ENCODE data around the gene CBLC.
A peak's percentile ranks its signal among the peaks of the same experiment; 100 is the strongest.

Gene CBLC

GRCh38 chr19:44746946-44747738 lies 30.5 kb upstream of the CBLC start:
- peak; percentile 94 for DNase-seq

- DNase-seq = peak; percentile 55
Observed at GRCh38 chr19:44747739-44748425, 29.8 kb upstream of the CBLC start.

GRCh38 chr19:44748426-44749254 lies 29.1 kb upstream of the CBLC start, which contains the start of gene BCL3:
TSS of gene BCL3 (plus strand) at chr19:44748708. CDS start at chr19:44748791, 83 bp downstream.
- peak; percentile 92 for DNase-seq

- DNase-seq = no peak
Observed at GRCh38 chr19:44749292-44749691, 28.4 kb upstream of the CBLC start.

- DNase-seq = no peak
Observed at GRCh38 chr19:44749994-44750393, 27.7 kb upstream of the CBLC start.

- DNase-seq = no peak
Observed at GRCh38 chr19:44752123-44752815, 25.4 kb upstream of the CBLC start.

GRCh38 chr19:44752816-44753625 lies 24.7 kb upstream of the CBLC start:
- peak; percentile 97 for DNase-seq

GRCh38 chr19:44753626-44753931 lies 24.1 kb upstream of the CBLC start:
- no peak for DNase-seq

GRCh38 chr19:44753932-44754749 lies 23.5 kb upstream of the CBLC start:
- peak; percentile 90 for DNase-seq

- DNase-seq = no peak
Observed at GRCh38 chr19:44754750-44755080, 23.0 kb upstream of the CBLC start.

GRCh38 chr19:44755219-44755618 lies 22.5 kb upstream of the CBLC start:
- no peak for DNase-seq

- DNase-seq = no peak
Observed at GRCh38 chr19:44756089-44756562, 21.6 kb upstream of the CBLC start.

GRCh38 chr19:44757057-44757734 lies 20.5 kb upstream of the CBLC start:
- no peak for DNase-seq

GRCh38 chr19:44757735-44758505 lies 19.8 kb upstream of the CBLC start:
- no peak for DNase-seq

- DNase-seq = no peak
Observed at GRCh38 chr19:44758596-44758995, 19.1 kb upstream of the CBLC start.

- no peak for DNase-seq
Observed at GRCh38 chr19:44759083-44759804, 18.4 kb upstream of the CBLC start.

- DNase-seq = no peak
Observed at GRCh38 chr19:44762038-44762437, 15.7 kb upstream of the CBLC start.

- peak; percentile 72 for DNase-seq
Observed at GRCh38 chr19:44765033-44765948, 12.4 kb upstream of the CBLC start.

Measured in CD4-positive, alpha-beta T cell treated with Interleukin-15 for 1 hour (primary cell).